A549 treated with AZD2906 at 1 μM for 4 hours (cell line): ENCODE data around the gene RAB8B. TPM values are rescaled to one million over a fixed set of nuclear protein-coding genes. Genes with fewer than 3 reads are reported as not detected.

Source experiments
- total RNA-seq: library from RNA; stranded (reverse); fragments of 200-300 nt; extraction: Qiagen RNA extraction; gene quantifications from 5 replicates; pipeline ENCODE4 v1.2.3, GENCODE V29; 2022

RAB8B gene
- 8.3 to 20.1 TPM (median 11.6 TPM) in 5 replicates for total RNA-seq

GRCh38 chr15:63188926-63189871, at the start of gene RAB8B:
Gene RAB8B (plus strand): TSS chr15:63189606. CDS start chr15:63189625, 19 bp downstream.

GRCh38 chr15:63157118-63157843, 32.1 kb upstream of the RAB8B start, which contains the start of gene RPS27L:
Gene RPS27L (minus strand): TSS chr15:63157477. CDS start chr15:63157405, 72 bp downstream.

GRCh38 chr15:63277038-63277892, 87.9 kb downstream of the RAB8B start, which contains the start of gene APH1B:
Gene APH1B (plus strand): TSS chr15:63277605. CDS start chr15:63277624, 19 bp downstream.

Other genes with a start within 250 kb of the RAB8B start
- 382 to 512 TPM (median 447 TPM) in 5 replicates for gene TPM1, start 146.9 kb upstream of the RAB8B start, total RNA-seq
- gene LACTB, start 67.7 kb upstream of the RAB8B start, total RNA-seq: 26.1 to 36.2 TPM (median 27.5 TPM) in 5 replicates
- 321 to 408 TPM (median 384 TPM) in 5 replicates for gene RPS27L, start 32.1 kb upstream of the RAB8B start, total RNA-seq
- gene APH1B, start 88.0 kb downstream of the RAB8B start, total RNA-seq: 17.0 to 24.8 TPM (median 20.8 TPM) in 5 replicates
- gene CA12, start 192.2 kb downstream of the RAB8B start, total RNA-seq: 176 to 188 TPM (median 186 TPM) in 5 replicates